HL-60 (cell line): ENCODE measurements around the gene TUBB.
A peak's percentile ranks its signal among the peaks of the same experiment; 100 is the strongest.

Experiments
- DNase-seq, 2 experiments: peaks; one replicate each; pipeline ENCODE4 v3.0.0-alpha.2; 2010 to 2020; ENCODE audit warnings: low read depth in 1 of 2, low spot score in 1 of 2
- H3K27ac ChIP-seq: fragments of 250-450 bp; sonication (Bioruptor Pico); replicated peaks from 2 replicates; pipeline ENCODE4 v1.5.1; 2020; ENCODE audit warnings: mild to moderate bottlenecking, moderate library complexity
- H3K27me3 ChIP-seq: fragments of 250-450 bp; sonication (Bioruptor Pico); 2 replicates; pipeline ENCODE4 v1.5.1; 2021; ENCODE audit warnings: mild to moderate bottlenecking, moderate library complexity; ENCODE audit not compliant: insufficient read depth, poor library complexity, severe bottlenecking
- H3K4me3 ChIP-seq: replicated peaks from 2 replicates; pipeline ENCODE4 v1.5.1; 2011; ENCODE audit warnings: mild to moderate bottlenecking, control low read depth, low read length; ENCODE audit not compliant: insufficient read depth
- CTCF ChIP-seq: IDR thresholded peaks from one replicate; pipeline ENCODE4 v1.5.1; 2011; ENCODE audit warnings: low read length, control low read depth, inconsistent platforms; ENCODE audit not compliant: insufficient read depth
- GABPA ChIP-seq: IDR thresholded peaks from 2 replicates; pipeline ENCODE4 v1.6.1; 2012; ENCODE audit warnings: low read depth
- POLR2AphosphoS5 ChIP-seq: IDR thresholded peaks from 2 replicates; pipeline ENCODE4 v1.6.1; 2012; ENCODE audit warnings: low read depth
- SPI1 ChIP-seq: IDR thresholded peaks from 2 replicates; pipeline ENCODE4 v1.6.1; 2012; ENCODE audit warnings: low read depth, mild to moderate bottlenecking, borderline replicate concordance
- TF ChIP-seq, protein P1 (sequence below): IDR thresholded peaks from 2 replicates; pipeline ENCODE4 v1.6.1; 2012; ENCODE audit warnings: low read depth; ENCODE audit not compliant: insufficient replicate concordance

TUBB gene

DNA sequence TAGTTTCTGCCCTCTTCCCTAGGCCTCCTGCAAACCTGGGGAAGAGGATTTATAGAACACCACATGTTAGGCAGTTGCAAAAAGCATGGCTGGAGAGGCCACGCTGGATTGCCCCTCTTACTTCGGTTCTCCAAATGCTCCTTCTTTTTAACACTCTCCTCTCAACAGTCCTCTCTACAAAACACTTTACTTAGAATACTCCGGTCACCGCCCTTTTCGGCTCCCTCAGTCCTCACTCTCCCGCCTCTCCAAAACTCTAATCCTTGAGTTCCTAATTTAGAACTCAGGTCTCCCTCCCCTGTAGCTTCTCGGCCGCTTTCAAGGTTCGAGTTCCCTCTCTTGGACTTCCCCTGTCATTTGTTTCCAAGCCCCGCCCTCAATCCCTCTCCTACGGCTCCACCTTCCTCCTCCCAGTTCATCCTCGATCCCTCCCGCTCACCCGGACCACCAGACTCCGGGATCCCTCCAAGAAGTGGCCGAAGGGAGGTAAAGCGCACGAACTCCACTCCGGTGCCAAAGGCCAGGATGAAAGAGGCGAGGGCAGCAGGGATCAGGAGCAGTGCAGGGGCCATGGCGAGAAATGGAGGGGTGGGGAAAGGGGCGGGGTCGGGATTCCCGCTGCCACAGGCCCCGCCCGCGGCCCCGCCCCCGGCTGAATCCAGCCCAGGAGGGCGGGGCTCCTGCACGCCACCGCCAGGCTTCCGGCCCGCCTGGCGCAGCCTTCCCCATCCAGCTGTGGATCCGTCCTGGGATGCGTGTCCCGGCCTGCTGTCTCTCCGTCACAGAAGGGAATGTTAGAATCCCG is 29.5 kb upstream of the TUBB start, which contains the start of gene NRM:
NRM (minus strand) TSS at position 582 of the 805 bp plus-strand sequence; CDS start at position 572, 10 bp downstream.
- TF ChIP-seq SPI1: peak; percentile 66; the same call in 1 of the 2 replicates
- TF ChIP-seq, protein P1, sequence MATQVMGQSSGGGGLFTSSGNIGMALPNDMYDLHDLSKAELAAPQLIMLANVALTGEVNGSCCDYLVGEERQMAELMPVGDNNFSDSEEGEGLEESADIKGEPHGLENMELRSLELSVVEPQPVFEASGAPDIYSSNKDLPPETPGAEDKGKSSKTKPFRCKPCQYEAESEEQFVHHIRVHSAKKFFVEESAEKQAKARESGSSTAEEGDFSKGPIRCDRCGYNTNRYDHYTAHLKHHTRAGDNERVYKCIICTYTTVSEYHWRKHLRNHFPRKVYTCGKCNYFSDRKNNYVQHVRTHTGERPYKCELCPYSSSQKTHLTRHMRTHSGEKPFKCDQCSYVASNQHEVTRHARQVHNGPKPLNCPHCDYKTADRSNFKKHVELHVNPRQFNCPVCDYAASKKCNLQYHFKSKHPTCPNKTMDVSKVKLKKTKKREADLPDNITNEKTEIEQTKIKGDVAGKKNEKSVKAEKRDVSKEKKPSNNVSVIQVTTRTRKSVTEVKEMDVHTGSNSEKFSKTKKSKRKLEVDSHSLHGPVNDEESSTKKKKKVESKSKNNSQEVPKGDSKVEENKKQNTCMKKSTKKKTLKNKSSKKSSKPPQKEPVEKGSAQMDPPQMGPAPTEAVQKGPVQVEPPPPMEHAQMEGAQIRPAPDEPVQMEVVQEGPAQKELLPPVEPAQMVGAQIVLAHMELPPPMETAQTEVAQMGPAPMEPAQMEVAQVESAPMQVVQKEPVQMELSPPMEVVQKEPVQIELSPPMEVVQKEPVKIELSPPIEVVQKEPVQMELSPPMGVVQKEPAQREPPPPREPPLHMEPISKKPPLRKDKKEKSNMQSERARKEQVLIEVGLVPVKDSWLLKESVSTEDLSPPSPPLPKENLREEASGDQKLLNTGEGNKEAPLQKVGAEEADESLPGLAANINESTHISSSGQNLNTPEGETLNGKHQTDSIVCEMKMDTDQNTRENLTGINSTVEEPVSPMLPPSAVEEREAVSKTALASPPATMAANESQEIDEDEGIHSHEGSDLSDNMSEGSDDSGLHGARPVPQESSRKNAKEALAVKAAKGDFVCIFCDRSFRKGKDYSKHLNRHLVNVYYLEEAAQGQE: no peak
- no peak for TF ChIP-seq CTCF
- TF ChIP-seq POLR2AphosphoS5: no peak; the same call in 1 of the 2 replicates
- TF ChIP-seq GABPA: peak; percentile 36; the same call in 1 of the 2 replicates
- DNase-seq: peak; percentile 89 to 91
- H3K27ac ChIP-seq: peak within 1 kb of the TSS; percentile 76
- peak within 1 kb of the TSS; percentile 78 for H3K4me3 ChIP-seq
- H3K27me3 ChIP-seq: no peaks in the 10 kb centered on the region

- DNase-seq: no peak
- Histone ChIP-seq H3K4me3 (peak overlapping the region; percentile 78), H3K27ac (peak overlapping the region; percentile 76), H3K27me3 (no peaks in the 10 kb centered on the region)
- TF ChIP-seq SPI1 (no peak), POLR2AphosphoS5 (no peak), GABPA (no peak), CTCF (no peak)
- TF ChIP-seq, protein P1: no peak
Observed at GRCh38 chr6:30691208-30691847, 28.8 kb upstream of the TUBB start.

DNA sequence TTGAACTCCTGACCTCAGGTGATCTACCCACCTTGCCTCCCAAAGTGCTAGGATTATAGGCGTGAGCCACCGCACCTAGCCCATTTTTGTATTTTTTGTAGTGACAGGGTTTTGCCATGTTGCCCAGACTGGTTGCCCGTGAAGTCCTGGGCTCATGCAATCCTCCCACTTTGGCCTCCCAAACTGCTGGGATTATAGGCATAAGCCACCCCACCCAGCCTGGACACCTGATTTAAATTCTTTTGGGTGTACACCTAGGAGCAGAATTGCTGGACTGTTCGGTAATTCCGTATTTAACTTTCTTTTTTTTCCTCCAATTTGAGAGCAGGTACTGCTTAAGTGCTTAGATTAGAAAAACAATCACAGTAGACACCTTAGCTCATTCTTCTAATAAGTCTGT is 23.7 kb upstream of the TUBB start:
- TF ChIP-seq GABPA: no peak
- Histone ChIP-seq H3K4me3 (no peak overlapping the region), H3K27me3 (no peaks in the 10 kb centered on the region), H3K27ac (no peak overlapping the region)
- no peak for DNase-seq

GRCh38 chr6:30700340-30700739 is 19.8 kb upstream of the TUBB start:
- TF ChIP-seq POLR2AphosphoS5: no peak
- no peak; the same call in 1 of the 2 replicates for TF ChIP-seq SPI1
- no peak for TF ChIP-seq GABPA
- no peak for TF ChIP-seq CTCF
- TF ChIP-seq, protein P1: no peak
- Histone ChIP-seq H3K4me3 (no peak overlapping the region), H3K27ac (no peak overlapping the region), H3K27me3 (no peaks in the 10 kb centered on the region)
- DNase-seq: peak in 1 of 2 experiments; percentile 52
